Smooth muscle cell (in vitro differentiated cells): Measurements from ENCODE around the gene PAPOLB. TPM values are rescaled to one million over a fixed set of nuclear protein-coding genes. Genes with fewer than 3 reads are reported as not detected.

ENCODE experiments used
- DNase-seq: peaks from one replicate; lab custom pipeline; 2025; ENCODE audit not compliant: unreplicated experiment; lab: John Stamatoyannopoulos, UW
- H2AFZ ChIP-seq: fragments of 200-600 bp; sonication (generic); 2 replicates; pipeline ENCODE4 v1.6.0; 2016; ENCODE audit warnings: antibody characterized with exemption, low read depth, mild to moderate bottlenecking
- H3F3A ChIP-seq: fragments of 200-600 bp; sonication (generic); 2 replicates; pipeline ENCODE4 v1.6.0; 2017; ENCODE audit warnings: antibody characterized with exemption, low read depth
- H3K27ac ChIP-seq: fragments of 200-600 bp; sonication (generic); 2 replicates; pipeline ENCODE4 v1.5.1; 2016; ENCODE audit warnings: low read depth, mild to moderate bottlenecking
- H3K27me3 ChIP-seq: fragments of 200-600 bp; sonication (generic); 2 replicates; pipeline ENCODE4 v1.6.1; 2016; ENCODE audit warnings: low read depth, mild to moderate bottlenecking
- H3K36me3 ChIP-seq: fragments of 200-600 bp; sonication (generic); 2 replicates; pipeline ENCODE4 v1.5.1; 2016; ENCODE audit warnings: low read depth
- H3K4me1 ChIP-seq: fragments of 200-600 bp; sonication (generic); 2 replicates; pipeline ENCODE4 v1.5.1; 2016; ENCODE audit warnings: low read depth
- H3K4me2 ChIP-seq: fragments of 200-600 bp; sonication (generic); 2 replicates; pipeline ENCODE4 v1.6.0; 2016; ENCODE audit warnings: mild to moderate bottlenecking
- H3K4me3 ChIP-seq: fragments of 200-600 bp; sonication (generic); 2 replicates; pipeline ENCODE4 v1.5.1; 2016; ENCODE audit warnings: mild to moderate bottlenecking
- H3K79me2 ChIP-seq: fragments of 200-600 bp; sonication (generic); 2 replicates; pipeline ENCODE4 v1.6.0; 2016; ENCODE audit warnings: low read depth, mild to moderate bottlenecking
- H3K9ac ChIP-seq: fragments of 200-600 bp; sonication (generic); 2 replicates; pipeline ENCODE4 v1.6.0; 2016; ENCODE audit warnings: low read depth
- H3K9me3 ChIP-seq: fragments of 200-600 bp; sonication (generic); replicated peaks from 2 replicates; pipeline ENCODE4 v1.5.1; 2016; ENCODE audit warnings: low read depth
- H4K20me1 ChIP-seq: fragments of 200-600 bp; sonication (generic); 2 replicates; pipeline ENCODE4 v1.6.0; 2016; ENCODE audit warnings: low read depth
- CTCF ChIP-seq: fragments of 200-600 bp; sonication (generic); IDR thresholded peaks from 2 replicates; pipeline ENCODE4 v1.5.1; 2017; ENCODE audit warnings: borderline replicate concordance, mild to moderate bottlenecking, antibody characterized with exemption; ENCODE audit not compliant: insufficient read depth, poor library complexity, severe bottlenecking
- WGBS: methylation state at CpG from one replicate; pipeline ENCODE4 v1.1.7; 2016; ENCODE audit warnings: low lambda C conversion rate; 5-methylcytosine and 5-hydroxymethylcytosine counted together
- polyA plus RNA-seq: library from polyadenylated mRNA; unstranded; fragments of >200 nt; fragmentation: Nextera tagmentation; extraction: Ambion mirVana; gene quantifications from 2 replicates; pipeline ENCODE4 v1.2.1, GENCODE V29; 2016
- total RNA-seq: library from RNA; depleted of rRNA; stranded (reverse); fragments of >200 nt; gene quantifications from 2 replicates; pipeline ENCODE4 v1.2.3, GENCODE V29; 2014

Gene PAPOLB
- total and polyA plus RNA-seq, 2 experiments from 2014 or later: 0.18 TPM; not detected in 1

GRCh38 chr7:4820405-4820966 is 41.3 kb downstream of the PAPOLB start:
- H3K4me1 ChIP-seq: no peaks in the 10 kb centered on the region
- no peak overlapping the region for H3K4me3 ChIP-seq
- H3K27ac ChIP-seq: no peak overlapping the region
- no peaks in the 10 kb centered on the region for H3K27me3 ChIP-seq
- 95% methylated on average over 13 of the region's 19 CpGs for WGBS
- H3F3A ChIP-seq: no peaks in the 10 kb centered on the region
- no peak overlapping the region for H3K9ac ChIP-seq
- H3K9me3 ChIP-seq: no peaks in the 10 kb centered on the region
- no peak overlapping the region for H2AFZ ChIP-seq
- TF ChIP-seq CTCF: no peak
- no peaks in the 10 kb centered on the region for H3K79me2 ChIP-seq
- no peak for DNase-seq
- H4K20me1 ChIP-seq: no peaks in the 10 kb centered on the region
- H3K4me2 ChIP-seq: no peak overlapping the region
- H3K36me3 ChIP-seq: no peaks in the 10 kb centered on the region

- WGBS: 95% methylated on average over 38 of the region's 39 CpGs
- H3K9me3 ChIP-seq: no peaks in the 10 kb centered on the region
- no peak overlapping the region for H2AFZ ChIP-seq
- H3K79me2 ChIP-seq: no peaks in the 10 kb centered on the region
- no peak for TF ChIP-seq CTCF
- no peaks in the 10 kb centered on the region for H4K20me1 ChIP-seq
- no peaks in the 10 kb centered on the region for H3F3A ChIP-seq
- H3K36me3 ChIP-seq: no peaks in the 10 kb centered on the region
- H3K27ac ChIP-seq: no peak overlapping the region
- H3K4me2 ChIP-seq: no peak overlapping the region
- DNase-seq: no peak
- H3K27me3 ChIP-seq: no peaks in the 10 kb centered on the region
- no peaks in the 10 kb centered on the region for H3K4me1 ChIP-seq
- H3K4me3 ChIP-seq: no peak overlapping the region
- no peak overlapping the region for H3K9ac ChIP-seq
These were observed 42.0 kb downstream of the PAPOLB start for GRCh38 chr7:4819560-4820404.

- no peaks in the 10 kb centered on the region for H3K9me3 ChIP-seq
- H3K27me3 ChIP-seq: no peaks in the 10 kb centered on the region
- H3K27ac ChIP-seq: no peak overlapping the region
- H3F3A ChIP-seq: no peaks in the 10 kb centered on the region
- H3K79me2 ChIP-seq: no peaks in the 10 kb centered on the region
- H4K20me1 ChIP-seq: no peaks in the 10 kb centered on the region
- no peak overlapping the region for H3K9ac ChIP-seq
- no peak overlapping the region for H3K4me2 ChIP-seq
- no peaks in the 10 kb centered on the region for H3K4me1 ChIP-seq
- no peak for TF ChIP-seq CTCF
- no peak overlapping the region for H3K4me3 ChIP-seq
- whole genome bisulfite sequencing: 94% methylated on average over 32 of the region's 32 CpGs
- H3K36me3 ChIP-seq: no peaks in the 10 kb centered on the region
- DNase-seq: no peak
- H2AFZ ChIP-seq: no peak overlapping the region
These were observed 43.6 kb downstream of the PAPOLB start for GRCh38 chr7:4818000-4818794.
